GM21360 (cell line): ENCODE measurements around the gene TRIM27.
"Not testable (repeated sequence)": the region's sequence is repeated elsewhere in the genome, so short reads cannot be mapped to it uniquely, and the experiment has no call there.

Source experiments
- ATAC-seq: cut with Tn5 transposase; IDR thresholded peaks from one replicate; pipeline ENCODE4 v1.9.1; 2021; ENCODE audit warnings: mild to moderate bottlenecking, moderate library complexity; ENCODE audit not compliant: unreplicated experiment

The TRIM27 gene

GRCh38 chr6:28943223-28943556, 19.4 kb upstream of the TRIM27 start:
- ATAC-seq: no peak

DNA sequence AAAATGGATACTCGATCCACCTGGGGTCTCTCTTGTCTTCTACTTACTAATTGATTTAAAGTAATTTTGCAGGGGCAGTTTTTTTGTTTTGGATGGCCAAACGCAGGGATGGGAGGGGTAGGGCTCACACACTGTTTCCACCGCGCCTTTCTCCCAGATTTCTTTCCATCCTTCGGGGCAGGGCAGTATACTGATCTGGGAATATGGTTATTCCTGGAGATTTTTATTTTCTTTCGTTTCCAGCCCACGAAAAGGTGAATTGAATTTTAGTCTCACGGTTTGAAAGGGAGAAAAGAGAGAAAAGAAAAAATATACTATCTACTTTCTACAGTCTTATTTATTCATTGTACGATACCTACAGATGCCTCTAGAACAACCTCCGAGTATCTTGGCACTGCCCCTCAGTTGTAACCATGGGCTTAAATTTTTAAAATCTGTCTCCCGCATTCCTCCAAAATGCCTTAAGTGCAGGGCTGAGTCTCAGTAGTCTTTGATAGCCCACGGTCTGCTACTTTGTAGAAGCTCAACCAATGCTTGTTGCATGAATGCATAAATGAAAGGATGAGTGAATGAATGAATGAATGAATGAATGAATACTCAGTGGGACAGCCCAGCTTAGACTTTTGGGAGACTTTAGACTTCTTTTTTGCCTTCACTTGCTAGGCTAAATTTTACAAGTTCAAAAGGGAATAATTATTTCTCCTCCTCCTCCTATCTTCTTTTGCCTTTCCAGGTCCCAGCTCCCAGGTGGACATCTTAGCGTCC, 18.1 kb upstream of the TRIM27 start:
- ATAC-seq: no peak

DNA sequence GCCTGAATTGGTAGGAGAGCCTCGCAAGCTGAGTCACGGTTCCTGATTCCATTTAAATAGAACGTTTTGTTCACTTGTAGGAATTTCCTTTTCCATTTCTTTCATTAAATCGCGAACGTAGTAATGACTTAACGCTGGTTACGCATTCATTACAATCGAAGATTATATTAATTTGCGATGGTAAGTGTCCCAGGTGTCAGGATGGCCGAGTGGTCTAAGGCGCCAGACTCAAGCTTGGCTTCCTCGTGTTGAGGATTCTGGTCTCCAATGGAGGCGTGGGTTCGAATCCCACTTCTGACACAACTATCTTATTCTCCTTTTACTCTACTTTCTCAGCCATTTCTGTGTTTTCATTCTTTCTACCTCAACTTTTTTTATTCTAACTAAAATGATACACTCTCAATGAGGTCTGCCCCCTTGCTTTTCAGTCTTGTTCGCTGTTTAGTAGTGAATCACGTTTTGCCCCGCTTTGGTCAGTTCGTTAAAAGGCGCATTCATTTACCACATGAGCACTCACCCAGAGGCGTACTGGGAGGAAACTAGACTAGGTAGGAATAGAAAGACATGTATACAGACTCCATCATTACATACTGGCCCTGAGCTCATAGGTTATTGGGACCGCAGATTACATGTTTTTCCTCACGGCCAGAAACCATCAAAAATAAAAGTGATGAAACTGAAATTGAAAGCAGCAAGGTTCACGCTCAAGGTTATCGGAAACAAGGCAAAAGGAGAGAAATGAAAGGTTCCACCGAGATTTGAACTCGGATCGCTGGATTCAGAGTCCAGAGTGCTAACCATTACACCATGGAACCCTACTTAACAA, 17.3 kb upstream of the TRIM27 start:
- peak; percentile 60 for ATAC-seq

DNA sequence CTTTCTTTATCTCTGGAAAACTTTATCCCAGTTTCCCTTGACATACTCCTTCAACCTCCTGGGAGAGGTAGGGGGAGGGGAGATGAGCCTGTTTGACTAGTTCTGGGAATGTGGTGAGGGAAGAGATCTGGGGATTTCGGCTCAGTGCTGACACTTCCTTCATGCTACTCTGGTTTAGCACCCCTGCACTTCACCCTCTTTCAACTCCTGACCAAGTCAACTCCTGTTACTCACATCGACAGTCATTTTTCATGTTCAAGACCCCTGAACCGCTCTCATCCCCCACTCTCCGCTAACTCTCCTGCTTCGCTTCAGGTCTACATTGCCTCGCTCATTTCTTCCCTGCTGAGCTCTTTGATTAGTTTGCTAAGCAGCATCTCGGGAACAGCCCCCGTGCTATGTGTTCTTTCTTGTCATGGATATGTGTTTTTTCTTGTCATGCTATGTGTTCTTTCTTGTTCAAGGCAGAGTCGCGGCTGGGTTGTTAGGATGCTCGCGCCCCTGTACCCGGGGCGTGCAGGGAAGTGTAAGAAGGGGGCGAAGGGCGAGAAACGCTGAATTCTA, 16.6 kb upstream of the TRIM27 start:
- peak; percentile 25 for ATAC-seq

DNA sequence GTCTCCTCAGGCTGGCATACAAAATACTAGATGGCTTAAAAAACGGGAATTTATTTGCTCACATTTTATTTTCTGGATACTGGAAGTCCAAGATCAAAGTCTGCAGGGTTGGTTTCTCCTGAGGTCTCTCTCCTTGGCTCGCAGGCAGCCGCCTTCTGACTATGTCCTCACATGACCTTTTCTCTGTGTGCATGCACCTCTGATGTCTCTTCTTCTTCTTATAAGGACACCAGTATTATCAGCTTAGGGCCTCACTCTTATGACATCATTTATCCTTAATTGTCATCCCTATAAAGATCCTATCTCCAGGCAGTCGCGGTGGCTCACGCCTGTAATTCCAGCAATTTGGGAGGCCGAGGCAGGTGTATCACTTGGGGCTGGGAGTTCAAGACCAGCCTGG, 9.3 kb upstream of the TRIM27 start:
- ATAC-seq: no peak

DNA sequence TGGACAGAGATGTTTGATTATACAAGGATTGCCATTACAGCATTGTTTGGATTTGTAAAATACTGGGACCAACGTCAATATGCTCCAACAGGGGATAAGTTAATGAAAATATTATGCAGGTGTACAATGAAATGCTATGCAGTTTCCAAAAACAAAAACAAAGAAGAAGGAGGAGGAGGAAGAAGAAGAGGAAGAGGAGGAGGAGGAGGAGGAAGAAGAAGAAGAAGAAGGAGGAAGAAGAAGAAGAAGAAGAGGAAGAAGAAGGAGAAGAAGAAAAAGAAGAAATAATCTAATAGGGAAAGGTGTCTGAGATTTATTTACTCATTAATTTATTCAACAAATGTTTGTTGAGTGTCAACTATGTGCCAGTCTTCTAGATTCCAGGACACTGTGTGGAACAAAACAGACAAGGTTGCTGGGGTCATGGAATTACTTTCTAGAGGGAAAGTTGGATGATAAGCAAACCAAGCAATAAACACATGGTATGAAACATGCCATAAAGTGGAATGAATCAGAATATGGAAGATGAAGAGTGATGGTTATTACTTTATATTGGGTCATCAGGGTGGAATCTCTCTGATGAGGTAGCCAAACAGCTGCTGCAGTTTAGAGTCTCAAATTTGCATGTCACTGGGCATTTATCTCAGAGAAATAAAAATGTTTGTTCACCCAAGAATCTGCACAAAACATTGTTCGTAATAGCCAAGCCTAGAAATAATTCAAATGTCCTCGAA, 6.3 kb upstream of the TRIM27 start:
- no peak for ATAC-seq

GRCh38 chr6:28929339-28929738, 5.6 kb upstream of the TRIM27 start:
- ATAC-seq: not testable (repeated sequence)

DNA sequence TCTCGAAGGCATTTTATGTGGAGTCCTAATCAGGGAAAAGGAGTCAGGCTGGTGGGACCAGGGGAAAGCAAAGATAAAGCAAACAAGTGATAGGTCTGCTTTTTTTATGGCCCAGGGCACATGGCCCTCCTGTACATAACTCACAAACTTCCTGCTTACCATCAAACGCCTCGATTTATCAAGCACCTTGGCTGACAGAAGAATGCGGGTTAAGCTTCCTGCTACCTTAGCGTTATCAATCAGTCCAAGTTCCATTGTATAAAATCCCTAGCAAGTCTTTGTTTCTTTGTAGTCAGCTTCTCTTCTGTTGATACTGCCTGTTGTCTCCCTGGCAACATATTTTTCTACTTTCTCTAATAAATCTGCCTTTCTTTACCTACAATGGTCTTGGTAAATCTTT, 4.1 kb upstream of the TRIM27 start:
- no peak for ATAC-seq

DNA sequence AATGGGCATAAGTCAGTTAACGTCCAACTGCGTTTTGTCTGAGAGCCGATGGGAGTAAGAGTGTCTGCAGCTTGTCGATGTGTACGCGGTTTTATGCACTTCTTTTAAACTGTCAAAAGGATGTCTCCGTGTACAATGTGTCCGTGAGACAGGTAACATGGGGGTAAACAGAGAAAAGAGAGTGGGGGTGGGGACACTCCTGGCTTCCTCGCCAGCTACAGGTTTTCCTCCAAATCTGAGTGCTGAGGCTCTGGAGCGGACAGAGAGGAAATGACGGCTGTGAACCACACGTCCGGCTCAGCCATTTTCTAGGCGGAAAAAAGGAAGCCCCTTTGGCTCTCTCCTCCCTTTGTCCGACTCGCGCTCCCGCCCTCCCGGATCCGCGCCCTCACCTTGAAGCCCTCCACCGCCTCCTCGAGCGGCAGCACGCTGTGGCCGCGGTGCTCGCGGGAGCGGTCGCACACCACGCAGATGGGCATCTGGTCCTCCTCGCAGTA, 916 bp downstream of the TRIM27 start:
- peak; percentile 15 for ATAC-seq

DNA sequence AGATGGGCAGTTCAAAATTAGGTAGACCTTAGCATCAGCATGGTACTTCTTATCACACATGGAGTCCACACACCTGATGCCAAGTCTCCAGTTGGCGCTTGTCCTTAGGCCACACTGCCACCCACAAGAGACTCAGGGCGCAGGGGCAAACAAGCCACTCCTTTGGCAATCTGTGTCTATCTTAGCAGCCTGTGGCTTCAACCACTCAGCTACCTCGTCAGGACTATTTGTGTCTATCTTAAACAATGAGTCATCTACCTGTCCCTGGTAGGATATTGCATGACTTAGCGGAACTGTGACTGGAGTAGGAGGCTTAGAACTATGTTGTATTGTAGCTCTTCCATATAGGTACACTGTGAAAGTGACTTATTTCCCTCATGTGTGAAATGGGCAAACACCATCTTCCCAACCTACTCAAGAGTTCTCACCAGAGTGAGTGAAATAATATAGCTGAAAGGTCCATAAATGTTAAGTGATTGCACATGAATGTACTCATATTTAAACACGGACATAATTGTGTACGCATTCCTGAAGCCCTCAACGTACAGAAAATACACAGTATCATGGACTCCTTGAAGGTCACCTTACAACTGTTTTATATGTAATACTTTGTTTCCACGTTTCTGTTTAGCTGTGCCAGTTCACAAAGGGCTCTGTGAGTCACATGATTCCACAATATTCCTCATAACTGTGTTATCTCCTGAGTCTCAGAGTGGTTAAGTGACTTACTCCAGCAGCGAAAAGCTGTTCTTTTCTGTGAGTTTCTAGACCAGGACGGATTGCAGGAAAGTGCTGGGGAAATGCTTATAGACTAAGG, 1.6 kb downstream of the TRIM27 start:
- ATAC-seq: no peak

GRCh38 chr6:28920281-28920680, 3.5 kb downstream of the TRIM27 start:
- ATAC-seq: no peak

GRCh38 chr6:28914941-28915340, 8.8 kb downstream of the TRIM27 start:
- ATAC-seq: no peak

DNA sequence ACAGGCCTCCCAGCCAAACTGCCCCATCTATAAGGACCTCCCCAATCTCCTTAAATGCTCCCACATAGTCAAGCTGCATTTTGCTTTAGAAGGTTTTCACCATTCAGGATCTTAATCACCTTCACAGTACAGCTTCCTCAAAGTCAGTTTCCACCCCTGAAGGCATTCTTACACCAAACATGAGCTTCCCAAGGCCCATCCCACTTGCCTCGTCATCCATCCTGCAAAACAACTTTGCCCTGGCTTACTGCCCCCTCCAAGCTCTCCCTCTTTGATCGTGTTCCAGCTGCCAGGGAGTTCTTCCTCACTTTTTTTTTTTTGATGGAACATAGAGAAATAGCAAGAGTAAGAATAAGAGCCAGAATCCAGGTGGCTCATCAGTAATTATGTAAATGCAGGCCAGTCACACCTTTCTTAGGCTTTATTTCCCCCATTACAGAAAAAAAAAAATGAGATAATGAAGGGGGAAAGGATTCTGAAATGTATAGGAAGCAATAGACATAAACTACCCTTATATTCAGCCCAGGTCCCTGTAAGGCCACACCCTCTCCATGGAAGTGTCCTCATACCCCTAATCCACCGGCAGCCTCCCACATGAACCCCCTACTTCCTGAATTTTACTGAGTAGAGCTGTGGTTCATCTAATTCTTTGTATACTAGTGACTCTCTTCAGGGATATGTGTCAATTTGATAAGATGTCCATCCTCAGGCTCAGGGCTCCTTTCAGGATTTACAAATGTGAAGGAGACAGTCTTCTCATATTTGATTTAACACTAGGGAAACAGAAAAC, 12.7 kb downstream of the TRIM27 start:
- ATAC-seq: no peak

DNA sequence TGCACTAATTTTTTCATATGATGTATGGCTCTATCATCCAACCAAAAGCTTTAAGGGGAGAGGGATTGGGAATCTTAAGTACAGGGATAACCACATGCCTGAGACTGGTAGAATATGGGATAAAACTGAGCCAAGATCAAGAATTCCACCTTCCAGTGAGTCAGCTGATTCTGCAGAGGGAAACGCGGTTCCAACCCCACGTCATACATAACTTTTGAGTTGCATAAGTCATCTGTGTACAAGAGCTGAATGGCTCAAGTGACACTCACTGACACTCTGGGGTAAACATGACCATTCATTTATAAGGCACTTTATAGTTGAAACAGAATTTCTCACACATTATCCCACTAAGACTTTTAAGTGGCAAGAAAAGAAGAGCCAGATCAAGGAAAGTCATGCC, 16.4 kb downstream of the TRIM27 start:
- no peak for ATAC-seq

- no peak for ATAC-seq
These were observed 17.1 kb downstream of the TRIM27 start for GRCh38 chr6:28906669-28907068.

DNA sequence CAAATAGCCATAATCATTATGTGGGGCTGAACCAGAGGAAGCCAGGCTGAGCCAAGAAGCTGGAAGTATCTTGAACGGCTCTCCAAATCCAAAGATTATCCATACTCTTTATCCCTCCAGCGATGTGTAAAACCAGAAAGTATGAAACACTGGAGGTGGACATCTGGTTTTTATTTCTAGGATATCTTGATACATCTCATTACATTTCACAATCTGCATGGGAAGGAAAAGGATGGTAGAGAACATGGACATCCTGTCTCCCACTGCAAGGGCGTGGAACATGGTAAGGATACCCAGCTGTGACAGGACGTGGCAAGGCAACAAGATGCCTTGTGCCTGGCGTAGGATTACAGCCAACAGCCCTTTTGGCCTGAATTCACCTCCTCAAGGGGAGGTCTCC, 20.1 kb downstream of the TRIM27 start:
- no peak for ATAC-seq

- no peak for ATAC-seq
These were observed 22.0 kb downstream of the TRIM27 start for GRCh38 chr6:28901831-28902230.

- no peak for ATAC-seq
These were observed 23.1 kb downstream of the TRIM27 start for GRCh38 chr6:28900577-28901256.

DNA sequence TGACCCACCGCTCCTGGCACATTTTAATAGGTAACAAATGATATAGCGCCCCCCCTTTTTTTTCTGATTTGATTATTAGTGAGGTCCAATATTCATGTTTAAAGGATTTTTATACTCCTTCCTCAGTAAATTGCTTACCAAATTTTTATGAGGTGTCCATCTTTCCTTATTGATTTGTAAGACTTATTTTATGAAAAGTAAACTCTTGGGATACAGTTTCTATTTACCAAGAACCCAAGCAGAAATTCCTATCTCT, 25.1 kb downstream of the TRIM27 start:
- ATAC-seq: no peak
